HL-60 (cell line): ENCODE data around the gene BAG5.

Experiments
- DNase-seq, 2 experiments: peaks; one replicate each; pipeline ENCODE4 v3.0.0-alpha.2; 2010 to 2020; ENCODE audit warnings: low read depth in 1 of 2, low spot score in 1 of 2
- H3K27ac ChIP-seq: fragments of 250-450 bp; sonication (Bioruptor Pico); replicated peaks from 2 replicates; pipeline ENCODE4 v1.5.1; 2020; ENCODE audit warnings: mild to moderate bottlenecking, moderate library complexity
- H3K27me3 ChIP-seq: fragments of 250-450 bp; sonication (Bioruptor Pico); 2 replicates; pipeline ENCODE4 v1.5.1; 2021; ENCODE audit warnings: mild to moderate bottlenecking, moderate library complexity; ENCODE audit not compliant: insufficient read depth, poor library complexity, severe bottlenecking
- H3K4me3 ChIP-seq: replicated peaks from 2 replicates; pipeline ENCODE4 v1.5.1; 2011; ENCODE audit warnings: mild to moderate bottlenecking, control low read depth, low read length; ENCODE audit not compliant: insufficient read depth
- CTCF ChIP-seq: IDR thresholded peaks from one replicate; pipeline ENCODE4 v1.5.1; 2011; ENCODE audit warnings: low read length, control low read depth, inconsistent platforms; ENCODE audit not compliant: insufficient read depth
- GABPA ChIP-seq: IDR thresholded peaks from 2 replicates; pipeline ENCODE4 v1.6.1; 2012; ENCODE audit warnings: low read depth
- POLR2AphosphoS5 ChIP-seq: IDR thresholded peaks from 2 replicates; pipeline ENCODE4 v1.6.1; 2012; ENCODE audit warnings: low read depth
- REST ChIP-seq: IDR thresholded peaks from 2 replicates; pipeline ENCODE4 v1.6.1; 2012; ENCODE audit warnings: low read depth; ENCODE audit not compliant: insufficient replicate concordance
- SPI1 ChIP-seq: IDR thresholded peaks from 2 replicates; pipeline ENCODE4 v1.6.1; 2012; ENCODE audit warnings: low read depth, mild to moderate bottlenecking, borderline replicate concordance

BAG5 gene

GRCh38 chr14:103530390-103530789 lies 32.1 kb downstream of the BAG5 start:
- Histone ChIP-seq H3K4me3 (peak overlapping the region; percentile 99), H3K27ac (no peak overlapping the region), H3K27me3 (no peaks in the 10 kb centered on the region)
- no peak for DNase-seq
- peak; percentile 95 for TF ChIP-seq REST
- no peak for TF ChIP-seq CTCF

- H3K27me3 ChIP-seq, result no peaks in the 10 kb centered on the region
- H3K27ac ChIP-seq, result peak overlapping the region; percentile 68
- H3K4me3 ChIP-seq, result peak overlapping the region; percentile 99
- TF ChIP-seq POLR2AphosphoS5, result no peak
- no peak for TF ChIP-seq GABPA
- no peak for TF ChIP-seq REST
- TF ChIP-seq CTCF, result no peak
- no peak for TF ChIP-seq SPI1
- no peak for DNase-seq
These were observed 32.8 kb downstream of the BAG5 start for GRCh38 chr14:103529383-103530365.

- TF ChIP-seq CTCF, result no peak
- 0 out of 2 replicates have a peak, but pooled peaks have one; percentile 44 for TF ChIP-seq POLR2AphosphoS5
- TF ChIP-seq REST, result no peak
- no peak for TF ChIP-seq GABPA
- H3K27ac ChIP-seq, result peak within 1 kb of the TSS; percentile 81
These were observed 33.7 kb downstream of the BAG5 start, which contains the start of gene TRMT61A for GRCh38 chr14:103528587-103529382. Gene TRMT61A (plus strand): TSS chr14:103529196. CDS start chr14:103529979, 783 bp downstream.

More at GRCh38 chr14:103528587-103529382, 33.7 kb downstream of the BAG5 start, which contains the start of gene TRMT61A:
- peak within 1 kb of the TSS; percentile 99 for H3K4me3 ChIP-seq
- DNase-seq, result peak; percentile 74 to 83
- H3K27me3 ChIP-seq, result no peaks in the 10 kb centered on the region
